NCI-H2196 treated with DMSO at 0.1 percent for 48 hours (cell line): ENCODE measurements around the gene SETDB2.

Experiments
- DNase-seq: peaks from one replicate; lab custom pipeline; 2025; ENCODE audit not compliant: unreplicated experiment; lab: John Stamatoyannopoulos, UW

Gene SETDB2, protein sequence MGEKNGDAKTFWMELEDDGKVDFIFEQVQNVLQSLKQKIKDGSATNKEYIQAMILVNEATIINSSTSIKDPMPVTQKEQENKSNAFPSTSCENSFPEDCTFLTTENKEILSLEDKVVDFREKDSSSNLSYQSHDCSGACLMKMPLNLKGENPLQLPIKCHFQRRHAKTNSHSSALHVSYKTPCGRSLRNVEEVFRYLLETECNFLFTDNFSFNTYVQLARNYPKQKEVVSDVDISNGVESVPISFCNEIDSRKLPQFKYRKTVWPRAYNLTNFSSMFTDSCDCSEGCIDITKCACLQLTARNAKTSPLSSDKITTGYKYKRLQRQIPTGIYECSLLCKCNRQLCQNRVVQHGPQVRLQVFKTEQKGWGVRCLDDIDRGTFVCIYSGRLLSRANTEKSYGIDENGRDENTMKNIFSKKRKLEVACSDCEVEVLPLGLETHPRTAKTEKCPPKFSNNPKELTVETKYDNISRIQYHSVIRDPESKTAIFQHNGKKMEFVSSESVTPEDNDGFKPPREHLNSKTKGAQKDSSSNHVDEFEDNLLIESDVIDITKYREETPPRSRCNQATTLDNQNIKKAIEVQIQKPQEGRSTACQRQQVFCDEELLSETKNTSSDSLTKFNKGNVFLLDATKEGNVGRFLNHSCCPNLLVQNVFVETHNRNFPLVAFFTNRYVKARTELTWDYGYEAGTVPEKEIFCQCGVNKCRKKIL

DNA sequence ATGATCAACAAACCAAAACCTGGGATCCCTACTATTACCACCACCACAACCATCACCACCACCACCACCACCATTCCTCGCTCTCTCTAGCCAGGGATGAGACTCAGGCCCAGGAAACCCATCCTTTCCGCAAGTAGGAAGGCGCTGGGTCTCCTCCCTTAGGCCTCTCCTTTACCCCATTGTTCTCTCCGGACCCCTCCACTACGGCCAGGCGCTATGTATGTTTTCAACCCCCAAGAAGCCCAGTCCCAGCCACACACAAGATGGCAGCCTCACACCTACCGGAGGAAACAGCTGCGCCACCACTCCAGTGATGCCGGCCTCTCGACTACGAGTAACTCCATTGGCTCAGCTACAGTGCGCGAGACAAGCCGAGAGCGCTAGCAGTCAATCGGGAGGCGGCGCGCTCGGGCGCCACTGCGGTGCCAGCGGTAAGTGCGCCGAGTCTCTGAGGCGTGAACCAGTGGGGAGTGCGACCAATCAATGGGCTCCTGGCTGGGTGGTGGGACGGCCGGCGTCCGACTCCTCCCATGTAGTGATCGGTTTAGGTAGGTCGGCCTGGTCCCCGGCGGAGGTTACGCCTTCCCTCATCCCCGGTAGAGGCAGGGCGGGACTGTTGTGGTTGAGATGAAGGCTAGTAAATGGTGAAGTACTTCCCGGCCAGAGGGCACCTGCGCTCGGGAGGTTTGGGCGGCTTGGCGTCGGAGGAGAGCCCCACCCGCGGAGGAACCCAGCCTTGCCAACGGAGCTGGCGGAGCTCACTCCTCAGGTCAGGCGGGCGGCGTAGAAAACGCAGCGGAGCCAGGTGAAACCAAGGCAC lies at the start of gene SETDB2, which contains the start of gene CAB39L:
TSS of gene SETDB2 (plus strand) at position 571 of the 820 bp plus-strand sequence. CDS start 7,620 bp downstream, outside the sequence.
TSS of gene CAB39L (minus strand) at position 361 of the 820 bp plus-strand sequence. CDS start 61,154 bp downstream, outside the sequence.
- DNase-seq: peak; percentile 86

DNA sequence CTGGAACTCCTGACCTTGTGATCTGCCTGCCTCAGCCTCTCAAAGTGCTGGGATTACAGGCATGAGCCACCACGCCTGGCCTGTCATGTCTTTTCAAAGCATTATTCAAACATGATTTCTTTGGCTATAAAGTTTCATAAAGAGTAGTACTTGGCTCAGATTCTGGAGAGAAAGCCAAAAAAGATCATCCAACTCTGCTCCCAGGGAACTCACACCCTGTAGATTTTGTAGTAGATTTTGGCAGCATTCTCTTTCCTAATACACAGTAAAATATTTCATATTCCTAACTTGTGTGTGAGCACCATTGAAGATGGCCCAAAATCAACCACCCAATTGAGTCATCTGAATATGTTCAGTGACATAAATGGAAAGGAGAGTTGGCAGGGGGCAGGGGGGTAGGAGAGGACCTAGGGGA lies 48.6 kb upstream of the SETDB2 start:
- no peak for DNase-seq

DNA sequence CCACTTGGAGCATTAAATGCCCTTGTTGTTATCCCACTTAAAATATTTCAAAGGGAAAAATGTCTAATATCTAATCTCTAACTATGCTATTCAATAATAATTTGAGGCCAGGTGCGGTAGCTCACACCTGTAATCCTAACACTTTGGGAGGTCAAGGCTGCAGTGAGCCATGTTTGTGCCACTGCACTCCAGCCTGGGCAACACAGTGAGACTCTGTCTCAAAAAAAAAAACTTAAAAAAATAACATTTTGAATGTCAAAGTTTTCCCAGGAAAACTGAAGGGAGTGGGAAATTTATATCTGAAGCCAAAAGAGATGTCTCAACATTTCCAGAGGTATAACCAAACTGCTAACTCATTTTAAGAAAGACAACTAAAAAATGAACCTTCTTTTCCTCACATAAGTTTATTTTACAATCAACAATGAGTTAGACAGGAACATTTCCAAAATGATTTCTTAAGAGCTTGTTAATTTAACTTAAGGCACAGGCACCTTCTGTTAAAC lies 48.1 kb upstream of the SETDB2 start:
- no peak for DNase-seq

DNA sequence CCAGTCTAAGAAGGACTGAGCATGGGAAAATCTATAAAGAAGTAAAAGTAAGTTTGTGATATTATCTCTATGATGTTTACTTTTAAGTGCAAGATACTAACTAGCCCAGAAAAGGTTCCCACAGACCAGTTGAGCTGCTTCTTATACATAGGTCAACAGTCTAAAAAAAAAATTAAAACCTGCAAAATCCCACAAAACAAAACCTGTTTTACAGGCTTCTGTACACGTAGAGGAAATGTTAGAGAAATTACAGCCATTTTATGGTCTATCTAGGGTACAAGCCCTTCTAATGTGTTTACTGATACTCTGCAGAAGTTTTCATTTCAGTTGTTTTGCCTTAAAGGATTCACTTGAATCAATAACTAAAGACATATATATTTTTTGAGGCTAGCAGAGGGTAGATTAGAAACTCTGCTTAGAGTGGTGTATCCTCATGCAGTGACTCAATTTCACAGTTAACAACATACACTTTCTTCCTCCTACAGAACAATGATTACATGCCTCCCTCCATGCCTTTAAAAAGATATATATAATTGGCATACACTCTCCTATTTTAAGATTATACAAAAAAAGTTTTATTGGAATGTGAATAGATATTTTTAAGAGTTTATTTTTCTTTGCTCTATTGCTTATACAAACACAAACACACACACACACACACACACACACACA lies 44.1 kb upstream of the SETDB2 start:
- no peak for DNase-seq

DNA sequence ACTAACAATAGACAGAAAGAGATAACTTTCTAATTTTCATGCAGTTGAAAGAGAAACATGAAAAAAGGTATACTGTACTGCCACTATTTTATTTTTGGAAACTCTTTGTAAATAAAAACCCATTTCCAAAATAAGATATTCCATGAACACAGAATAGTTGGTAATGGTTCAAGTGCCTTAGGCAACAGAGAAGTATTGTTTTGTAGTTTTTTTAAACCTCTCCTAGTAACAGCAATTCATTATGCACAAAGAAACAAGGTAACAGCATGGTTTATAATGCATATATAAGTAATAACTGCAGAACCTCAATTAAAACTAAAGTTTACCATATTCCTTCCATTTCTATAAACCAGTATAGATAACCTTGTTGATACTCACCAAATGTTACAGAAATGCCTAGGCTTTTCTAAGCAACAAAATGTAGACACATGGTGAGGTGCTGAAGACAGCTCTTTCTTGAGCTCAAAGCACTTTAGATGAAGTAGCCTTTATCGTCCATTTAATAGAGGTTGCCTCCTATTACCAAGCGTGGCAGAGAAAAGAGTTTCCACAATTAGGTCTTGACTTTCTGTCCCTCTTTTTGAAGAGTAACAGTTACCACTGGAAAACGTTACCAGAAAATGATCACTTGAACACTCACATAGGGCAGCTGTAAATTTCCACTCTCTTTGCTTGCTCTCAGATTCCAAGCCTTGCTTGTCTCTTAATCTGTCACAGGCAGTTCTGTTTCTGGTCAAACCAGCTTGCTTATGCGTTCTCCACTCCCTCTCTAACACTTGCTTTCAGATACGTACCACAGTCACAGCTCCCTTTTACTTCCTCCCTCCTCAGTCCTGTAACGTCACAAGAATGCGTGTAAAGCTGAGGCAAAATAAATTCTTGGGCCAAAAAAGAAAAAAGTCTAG lies 43.1 kb upstream of the SETDB2 start:
- no peak for DNase-seq

DNA sequence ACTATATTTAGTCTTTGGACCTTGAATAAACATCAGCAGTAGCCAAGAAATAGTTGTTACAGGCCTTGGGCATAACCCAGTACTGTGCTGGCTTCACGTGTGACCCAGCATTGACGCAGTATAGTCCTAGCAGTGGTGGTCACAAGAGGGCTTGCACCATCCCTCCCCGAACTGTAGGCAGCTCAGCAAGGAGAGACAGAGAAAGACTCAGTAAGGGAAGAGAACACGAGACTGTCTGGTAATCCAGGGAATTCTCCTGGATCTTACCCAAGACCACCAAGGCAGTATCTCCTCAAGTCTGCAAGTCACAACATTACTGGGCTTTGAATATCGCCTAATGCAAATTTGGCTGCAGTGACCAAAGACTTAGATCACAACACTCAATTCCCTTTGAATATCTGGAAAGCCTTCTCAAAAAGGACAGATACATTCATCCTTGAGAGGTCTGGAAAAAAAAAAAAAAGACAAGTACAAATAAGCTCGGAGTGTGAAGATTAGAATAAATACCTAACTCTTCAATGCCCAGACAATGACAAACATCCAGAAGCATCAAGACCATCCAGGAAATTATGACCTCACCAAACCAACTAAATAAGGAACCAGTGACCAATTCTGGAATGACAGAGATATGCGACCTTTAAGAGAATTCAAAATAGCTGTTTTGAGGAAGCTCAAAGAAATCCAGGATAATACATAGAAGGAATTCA lies 39.9 kb upstream of the SETDB2 start:
- DNase-seq: no peak

DNA sequence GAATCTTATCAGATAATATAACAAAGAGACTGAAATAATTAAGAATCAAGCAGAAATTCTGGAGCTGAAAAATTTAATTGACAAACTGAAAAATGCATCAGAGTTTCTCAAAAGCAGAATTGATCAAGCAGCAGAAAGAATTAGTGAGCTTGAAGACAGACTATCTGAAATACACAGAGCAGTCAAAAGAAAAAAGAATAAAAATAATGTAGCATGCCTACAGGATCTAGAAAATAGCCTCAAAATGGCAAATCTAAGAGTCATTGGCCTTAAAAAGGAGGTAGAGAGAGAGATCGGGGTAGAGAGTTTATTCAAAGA lies 39.4 kb upstream of the SETDB2 start:
- no peak for DNase-seq

DNA sequence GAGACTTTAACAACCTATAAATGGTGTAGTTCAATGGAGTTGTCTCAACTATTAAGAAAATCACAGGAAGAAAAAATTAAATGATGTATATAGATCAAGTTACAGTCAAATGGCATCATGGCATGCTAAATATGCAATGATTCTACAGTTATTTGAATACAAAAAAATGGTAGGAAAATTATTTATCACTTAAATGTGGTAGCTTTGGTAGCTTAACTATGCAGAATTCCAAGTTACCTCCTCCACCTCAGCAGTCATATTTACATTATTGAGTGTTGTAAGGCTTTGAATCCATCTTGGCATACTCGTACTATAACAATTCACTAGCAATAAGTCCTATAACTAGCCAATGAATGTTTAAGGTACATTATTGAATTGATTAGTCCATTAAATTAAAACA lies 37.0 kb upstream of the SETDB2 start:
- DNase-seq: no peak

DNA sequence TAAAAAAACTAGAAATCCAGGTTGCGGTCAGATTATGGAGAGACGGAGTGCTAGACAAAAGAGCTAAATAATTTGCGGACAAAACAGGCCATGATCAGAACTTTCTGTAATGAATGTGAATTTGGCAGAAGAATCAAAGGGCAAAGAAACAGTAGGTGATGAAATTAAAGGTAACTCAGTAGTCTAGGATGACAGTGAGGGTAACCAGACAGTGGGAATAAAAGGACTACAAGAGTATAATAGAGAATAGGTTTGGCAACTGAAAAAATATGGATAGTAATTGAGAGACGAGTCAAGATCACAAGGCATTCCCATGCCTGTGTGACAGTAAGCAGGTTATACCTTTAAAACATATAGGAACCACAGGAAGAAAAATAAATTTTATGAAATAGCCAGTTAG lies 36.1 kb upstream of the SETDB2 start:
- DNase-seq: no peak

DNA sequence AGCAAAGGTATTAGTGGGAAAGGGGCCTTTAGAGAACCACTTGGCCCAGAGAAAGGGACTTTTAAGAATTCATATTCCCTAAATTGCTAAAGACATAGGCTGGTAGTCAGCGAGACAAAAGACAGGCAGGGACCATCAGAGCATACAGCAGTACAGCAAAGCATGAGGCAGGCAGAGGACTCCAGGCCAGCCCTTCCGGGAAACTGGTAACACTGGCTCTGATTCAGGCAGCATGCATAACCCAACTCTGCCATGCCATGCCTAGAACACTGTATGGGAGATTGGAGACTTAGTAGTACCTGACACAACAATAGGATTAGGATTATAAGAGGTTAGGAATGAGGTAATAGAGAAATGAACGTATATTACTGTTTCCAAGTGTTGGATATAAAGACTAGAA lies 35.1 kb upstream of the SETDB2 start:
- no peak for DNase-seq

DNA sequence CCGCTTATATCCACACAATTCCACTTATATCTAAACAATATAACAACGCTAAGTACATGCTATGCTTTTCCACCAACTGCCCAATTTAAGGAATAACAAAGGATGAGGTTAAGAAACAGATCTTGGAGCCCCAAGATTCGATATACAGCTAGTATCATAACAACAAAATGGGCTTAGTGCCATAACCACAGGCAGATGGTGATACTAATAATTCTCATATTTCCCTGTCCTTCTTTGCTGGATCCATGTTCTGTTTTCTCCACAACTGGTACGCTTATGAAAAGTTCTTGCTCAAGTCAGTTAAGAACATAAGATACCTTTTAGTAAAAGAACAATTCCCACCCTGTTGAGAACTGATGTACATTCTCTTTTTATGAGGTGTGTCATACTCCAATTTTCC lies 34.1 kb upstream of the SETDB2 start:
- no peak for DNase-seq

DNA sequence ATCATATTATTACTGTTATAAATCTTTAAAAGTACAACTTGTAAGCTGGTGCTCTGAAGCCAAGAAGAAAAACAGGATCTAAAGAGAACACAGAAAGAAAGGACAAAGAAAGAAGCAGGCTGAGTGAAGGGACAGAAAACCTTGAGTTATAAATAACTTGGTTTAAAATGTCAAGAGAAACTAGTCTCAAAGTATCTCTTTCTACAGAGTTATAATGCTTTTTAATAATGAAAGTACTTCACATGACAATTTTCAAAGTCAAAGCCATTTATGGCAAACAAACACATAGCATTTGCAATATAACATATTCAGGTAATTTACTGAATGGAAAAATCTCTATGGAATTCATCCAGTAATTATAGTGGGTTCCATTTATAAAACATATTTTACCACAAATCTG lies 33.6 kb upstream of the SETDB2 start:
- DNase-seq: no peak

DNA sequence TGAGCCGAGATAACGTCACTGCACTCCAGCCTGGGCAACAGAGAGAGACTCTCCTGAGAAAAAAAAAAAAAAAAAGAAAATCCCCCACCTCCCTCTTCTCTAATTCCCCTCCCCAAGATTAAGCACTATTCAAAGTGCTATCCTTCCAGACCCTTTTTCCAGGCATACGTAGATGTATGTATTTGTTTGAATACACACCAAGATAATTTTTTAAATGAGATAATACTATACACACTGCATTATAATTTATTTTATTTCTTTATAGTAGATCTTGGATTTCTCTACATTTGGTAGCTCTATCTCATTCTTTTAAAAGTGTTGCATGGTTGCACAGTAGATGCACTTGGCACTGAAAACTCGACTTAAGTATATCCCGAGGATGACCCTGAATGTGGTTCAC lies 32.7 kb upstream of the SETDB2 start:
- DNase-seq: no peak

DNA sequence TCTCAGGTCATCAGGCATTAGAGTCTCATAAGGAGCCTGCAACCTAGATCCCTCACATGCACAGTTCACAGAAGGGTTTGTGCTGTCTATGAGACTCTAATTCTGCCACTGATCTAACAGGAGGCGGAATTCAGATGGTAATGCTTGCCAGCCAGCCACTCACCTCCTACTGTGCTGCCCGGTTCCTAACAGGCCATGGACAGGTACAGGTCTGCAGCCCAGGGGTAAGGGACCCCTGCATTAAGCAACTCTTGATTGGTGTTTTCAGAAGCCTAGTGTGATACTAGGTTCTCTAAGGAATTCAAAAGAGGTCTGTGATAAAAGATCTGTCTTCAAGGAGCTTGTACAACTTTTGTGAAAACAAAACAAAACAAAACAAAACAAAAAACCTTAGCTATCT lies 31.3 kb upstream of the SETDB2 start:
- no peak for DNase-seq

DNA sequence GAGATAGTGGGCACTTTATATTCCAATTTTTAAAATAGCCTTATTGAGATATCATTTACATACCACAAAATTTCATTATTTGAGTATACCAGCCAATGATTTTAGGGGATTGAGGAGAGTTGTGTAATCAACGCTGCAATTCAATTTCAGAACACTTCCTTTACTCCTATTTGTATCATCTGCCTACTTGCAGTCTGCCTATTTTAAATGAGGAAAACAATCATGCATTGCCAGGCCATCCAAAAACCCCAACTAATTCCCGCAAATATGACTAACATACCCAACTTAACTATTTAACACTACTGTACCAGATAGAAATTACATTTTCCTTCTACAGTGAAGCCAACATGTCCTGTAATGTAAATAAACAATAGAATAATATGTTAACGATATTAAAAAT lies 26.9 kb upstream of the SETDB2 start:
- no peak for DNase-seq

DNA sequence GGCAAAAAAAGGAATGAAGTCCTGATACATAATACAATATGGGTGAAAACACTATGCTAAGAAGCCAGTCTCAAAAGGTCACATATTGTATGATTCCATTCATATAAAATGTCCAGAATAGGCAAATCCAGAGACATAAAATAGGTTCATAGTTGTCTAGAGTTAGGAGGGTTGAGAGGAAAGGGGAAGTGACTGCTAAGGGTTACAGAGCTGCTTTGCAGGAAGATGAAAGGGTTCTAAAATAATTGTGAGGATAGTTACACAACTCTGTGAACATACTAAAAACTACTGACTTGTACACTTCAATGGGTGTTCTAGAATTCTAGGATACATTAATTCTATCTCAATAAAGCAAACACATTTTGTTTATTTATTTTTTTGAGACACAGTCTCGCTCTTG lies 25.9 kb upstream of the SETDB2 start:
- no peak for DNase-seq

DNA sequence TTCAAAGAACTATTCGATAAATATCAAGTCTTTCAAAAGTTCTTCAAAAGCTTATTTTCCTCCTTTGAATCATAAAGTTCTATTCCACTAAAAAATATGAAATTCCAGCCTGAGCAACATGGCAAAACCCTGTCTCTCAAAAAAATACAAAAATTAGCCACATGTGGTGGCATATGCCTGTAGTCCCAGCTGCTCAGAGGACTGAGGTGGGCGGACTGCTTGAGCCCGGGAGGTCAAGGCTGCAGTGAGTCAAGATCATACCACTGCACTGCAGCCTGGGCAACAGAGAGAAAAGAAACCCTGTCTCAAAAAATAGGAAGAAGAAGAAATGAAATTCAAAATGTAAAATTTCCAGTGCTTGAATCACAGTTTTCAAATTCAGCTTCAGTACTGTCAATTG lies 24.8 kb upstream of the SETDB2 start:
- no peak for DNase-seq

DNA sequence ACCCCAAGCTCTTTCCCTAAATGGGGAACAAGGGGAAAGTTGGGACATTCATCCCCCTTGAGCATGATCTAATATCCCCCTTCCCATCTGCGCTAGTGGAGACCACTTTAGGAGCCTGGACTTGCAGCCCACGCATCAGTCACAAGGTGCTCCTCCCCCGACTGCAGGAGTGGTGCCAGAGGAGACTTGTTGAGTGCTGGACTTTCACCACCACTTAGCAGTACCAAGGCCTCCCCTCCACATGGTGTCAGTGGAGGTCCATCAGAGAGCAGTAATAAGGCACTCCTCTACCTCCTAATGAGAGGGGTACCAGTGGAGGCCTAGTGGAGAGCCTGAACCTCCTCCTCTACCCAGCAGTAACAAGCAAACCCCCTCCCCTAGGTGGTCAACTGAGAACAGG lies 22.7 kb upstream of the SETDB2 start:
- DNase-seq: no peak

DNA sequence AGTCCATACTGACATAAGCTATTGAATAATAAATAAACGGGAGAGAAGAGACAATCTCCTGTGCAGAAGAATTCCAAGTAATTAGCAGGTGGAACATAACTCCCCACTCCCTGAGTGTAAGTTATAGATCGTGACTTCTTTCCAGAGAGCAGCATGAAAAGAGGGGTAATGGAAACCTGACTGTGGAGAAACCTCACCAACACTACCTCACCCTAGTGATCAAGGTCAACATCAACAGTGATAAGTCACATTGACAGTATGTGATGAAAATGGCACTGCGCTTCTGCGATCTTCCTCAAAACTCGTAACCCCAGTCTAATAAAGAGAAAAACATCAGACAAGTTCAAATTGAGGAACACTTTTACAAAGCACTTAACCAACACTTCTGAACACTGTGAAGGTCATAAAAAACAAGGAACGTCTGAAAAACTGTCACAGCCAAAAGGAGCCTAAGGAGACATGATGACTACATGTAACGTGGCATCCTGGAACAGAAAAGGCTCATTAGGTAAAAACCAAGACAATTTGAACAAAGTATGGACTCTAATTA lies 20.0 kb upstream of the SETDB2 start:
- DNase-seq: no peak
